ENCODE data around the gene AGTPBP1. TPM values are rescaled to one million over a fixed set of nuclear protein-coding genes. Genes with fewer than 3 reads are reported as not detected.
A peak's percentile ranks its signal among the peaks of the same experiment; 100 is the strongest.

The AGTPBP1 gene
- polyA plus RNA-seq, 1 of the 3 experiments (the other 2 are of a cell fraction): 3.8 TPM

GRCh38 chr9:85536076-85536475 lies 205.7 kb downstream of the AGTPBP1 start:
- H3F3A ChIP-seq (replicated peaks; ENCODE audit: insufficient read depth): no peaks in the 10 kb centered on the region
- H3K27ac ChIP-seq (ENCODE audit: low read depth in 2 of 2, low read length in 1 of 2): no peak overlapping the region
- no peak for DNase-seq
- no peaks in the 10 kb centered on the region for H4K20me1 ChIP-seq (ENCODE audit: insufficient read depth)
- POLR2A ChIA-PET: no interaction called here
- no peak overlapping the region for H2AFZ ChIP-seq (ENCODE audit: low read depth)
- H3K27me3 ChIP-seq (ENCODE audit: insufficient read depth): no peaks in the 10 kb centered on the region
- no peaks in the 10 kb centered on the region for H3K36me3 ChIP-seq (replicated peaks in 1 of 2; ENCODE audit: control insufficient read depth in 1 of 2, insufficient read depth in 2 of 2, low read length in 1 of 2)
- no peak overlapping the region for H3K4me2 ChIP-seq
- no peaks in the 10 kb centered on the region for H3K9me3 ChIP-seq
- peak; percentile 42; the same call in 1 of the 2 replicates for TF ChIP-seq TCF12 (IDR thresholded peaks at IDR 0.05)
- no peak for TF ChIP-seq CTCF (IDR thresholded peaks at IDR 0.05)
- no peak for TF ChIP-seq RXRA (IDR thresholded peaks at IDR 0.05; ENCODE audit: borderline replicate concordance, low read depth)
- no peak for TF ChIP-seq SMC3 (IDR thresholded peaks at IDR 0.05; ENCODE audit: low read depth, low read length)
- no peak for TF ChIP-seq FOXM1 (IDR thresholded peaks at IDR 0.05; ENCODE audit: low read depth)
- no peak overlapping the region for H3K4me3 ChIP-seq (ENCODE audit: low read depth in 2 of 2, low read length in 1 of 2)
- CTCF ChIA-PET: no interaction called here
- no peaks in the 10 kb centered on the region for H3K4me1 ChIP-seq (ENCODE audit: control insufficient read depth in 1 of 2, insufficient read depth in 2 of 2, low read depth in 1 of 2, low read length in 1 of 2)
- WGBS (ENCODE audit: low lambda C conversion rate): 89% methylated on average over 2 of the region's 2 CpGs
- H3K9me2 ChIP-seq: no peaks in the 10 kb centered on the region
- no peaks in the 10 kb centered on the region for H3K79me2 ChIP-seq (ENCODE audit: insufficient read depth)
- H3K9ac ChIP-seq: no peak overlapping the region

GRCh38 chr9:85534340-85534739 lies 207.4 kb downstream of the AGTPBP1 start:
- Histone ChIP-seq H3K4me3 (ENCODE audit: low read depth in 2 of 2, low read length in 1 of 2) (no peak overlapping the region), H3K9me3 (no peaks in the 10 kb centered on the region), H3K4me2 (no peak overlapping the region), H2AFZ (ENCODE audit: low read depth) (no peak overlapping the region), H3K27ac (ENCODE audit: low read depth in 2 of 2, low read length in 1 of 2) (no peak overlapping the region), H4K20me1 (ENCODE audit: insufficient read depth) (no peaks in the 10 kb centered on the region), H3K36me3 (replicated peaks in 1 of 2; ENCODE audit: control insufficient read depth in 1 of 2, insufficient read depth in 2 of 2, low read length in 1 of 2) (no peaks in the 10 kb centered on the region), H3K4me1 (ENCODE audit: control insufficient read depth in 1 of 2, insufficient read depth in 2 of 2, low read depth in 1 of 2, low read length in 1 of 2) (no peaks in the 10 kb centered on the region), H3K9ac (no peak overlapping the region), H3K9me2 (no peaks in the 10 kb centered on the region), H3F3A (replicated peaks; ENCODE audit: insufficient read depth) (no peaks in the 10 kb centered on the region), H3K27me3 (ENCODE audit: insufficient read depth) (no peaks in the 10 kb centered on the region), H3K79me2 (ENCODE audit: insufficient read depth) (no peaks in the 10 kb centered on the region)
- TF ChIP-seq MXI1 (IDR thresholded peaks at IDR 0.05; ENCODE audit: low read depth, low read length) (no peak), ZBTB33 (IDR thresholded peaks at IDR 0.05; ENCODE audit: borderline replicate concordance, low read depth) (no peak), RXRA (IDR thresholded peaks at IDR 0.05; ENCODE audit: borderline replicate concordance, low read depth) (no peak), MAX (IDR thresholded peaks at IDR 0.05; ENCODE audit: low read depth) (no peak), MEF2A (IDR thresholded peaks at IDR 0.05; ENCODE audit: borderline replicate concordance, low read depth) (no peak), YY1 (IDR thresholded peaks at IDR 0.05; ENCODE audit: low read depth) (no peak), GABPA (IDR thresholded peaks at IDR 0.05; ENCODE audit: low read depth) (no peak), REST (IDR thresholded peaks at IDR 0.05; ENCODE audit: low read depth, low read length) (no peak), NFIC (IDR thresholded peaks at IDR 0.05; ENCODE audit: borderline replicate concordance) (no peak), PBX3 (IDR thresholded peaks at IDR 0.05) (no peak), RCOR1 (IDR thresholded peaks at IDR 0.05; ENCODE audit: low read length) (no peak), FOSL2 (IDR thresholded peaks at IDR 0.05; ENCODE audit: borderline replicate concordance, low read depth) (no peak), SMC3 (IDR thresholded peaks at IDR 0.05; ENCODE audit: low read depth, low read length) (no peak), IRF3 (IDR thresholded peaks at IDR 0.05; ENCODE audit: low read depth, low read length) (no peak), ELF1 (IDR thresholded peaks at IDR 0.05) (no peak), TAF1 (IDR thresholded peaks at IDR 0.05; ENCODE audit: borderline replicate concordance, low read depth, low read length) (no peak), FOXM1 (IDR thresholded peaks at IDR 0.05; ENCODE audit: low read depth) (no peak)
- POLR2A ChIA-PET: no interaction called here
- 75% methylated on average over 5 of the region's 8 CpGs for WGBS (ENCODE audit: low lambda C conversion rate)
- no peak for DNase-seq
- CTCF ChIA-PET: interaction anchor here (0.8 to 1.0 kb wide), 2 partner anchors 9 to 329 kb away, joined by 3 read pairs; no protein-coding TSS in a partner anchor

All from SK-N-SH (cell line).